Measurements from ENCODE around the gene HMCN1.
"Not testable (repeated sequence)": the region's sequence is repeated elsewhere in the genome, so short reads cannot be mapped to it uniquely, and the experiment has no call there.

Gene HMCN1

GRCh38 chr1:186142159-186142558 is 408.0 kb downstream of the HMCN1 start:
- DNase-seq (ENCODE audit: low spot score in 2 of 2) (no peak), ATAC-seq (ENCODE audit: low read depth) (no peak)
- Mint-ChIP-seq H3K27ac (no peak overlapping the region), H3K4me3 (no peak overlapping the region), H3K9me3 (no peaks in the 10 kb centered on the region), H3K4me1 (no peaks in the 10 kb centered on the region), H3K27me3 (peaks cover 3% of the 10 kb centered on the region), H3K36me3 (no peaks in the 10 kb centered on the region)

DNA sequence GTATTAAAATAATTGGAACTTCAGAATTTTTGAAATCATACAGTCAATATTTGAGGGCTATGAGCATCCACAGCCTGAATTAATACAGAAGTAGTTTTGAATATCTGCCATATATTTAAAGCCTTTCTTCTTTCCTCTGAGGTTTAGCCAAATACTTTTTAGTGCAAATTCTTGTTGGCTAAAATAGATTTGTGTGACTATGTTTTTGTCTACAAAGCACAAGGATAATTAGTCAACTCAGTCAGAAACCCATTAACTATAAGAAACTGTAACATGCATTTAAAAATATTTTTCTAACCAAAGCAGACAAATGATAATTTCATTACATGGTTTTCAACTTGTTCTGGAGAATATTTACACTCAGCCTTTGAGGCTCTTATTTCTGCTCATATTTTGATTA is 408.7 kb downstream of the HMCN1 start:
- no peak overlapping the region for H3K27ac Mint-ChIP-seq
- H3K9me3 Mint-ChIP-seq: no peaks in the 10 kb centered on the region
- ATAC-seq (ENCODE audit: low read depth): no peak
- H3K4me1 Mint-ChIP-seq: no peaks in the 10 kb centered on the region
- no peaks in the 10 kb centered on the region for H3K36me3 Mint-ChIP-seq
- H3K4me3 Mint-ChIP-seq: no peak overlapping the region
- DNase-seq (ENCODE audit: low spot score in 2 of 2): no peak
- peaks cover 3% of the 10 kb centered on the region for H3K27me3 Mint-ChIP-seq

DNA sequence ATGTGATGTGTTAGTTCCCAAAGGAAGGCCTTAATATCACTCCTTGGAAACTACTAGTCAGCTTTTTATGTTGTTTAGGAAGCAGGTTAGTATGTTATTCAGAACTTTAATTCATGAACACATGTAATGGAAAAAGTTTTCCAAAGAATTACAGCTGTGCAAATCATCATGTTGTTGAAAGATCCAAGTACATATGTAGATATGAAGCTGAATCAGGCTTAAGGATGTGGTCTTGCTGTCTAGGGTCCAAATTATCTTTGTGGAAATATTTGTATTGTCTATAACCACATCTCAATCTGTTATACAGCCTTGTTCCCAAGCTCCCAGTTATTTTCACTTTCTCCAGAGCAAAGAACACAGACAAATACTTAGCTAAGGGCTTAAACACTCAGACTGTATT is 409.3 kb downstream of the HMCN1 start:
- Mint-ChIP-seq H3K27ac (no peak overlapping the region), H3K4me1 (no peaks in the 10 kb centered on the region), H3K4me3 (no peak overlapping the region), H3K9me3 (no peaks in the 10 kb centered on the region), H3K36me3 (no peaks in the 10 kb centered on the region), H3K27me3 (peaks cover 3% of the 10 kb centered on the region)
- DNase-seq (ENCODE audit: low spot score in 2 of 2) (no peak), ATAC-seq (ENCODE audit: low read depth) (no peak)

DNA sequence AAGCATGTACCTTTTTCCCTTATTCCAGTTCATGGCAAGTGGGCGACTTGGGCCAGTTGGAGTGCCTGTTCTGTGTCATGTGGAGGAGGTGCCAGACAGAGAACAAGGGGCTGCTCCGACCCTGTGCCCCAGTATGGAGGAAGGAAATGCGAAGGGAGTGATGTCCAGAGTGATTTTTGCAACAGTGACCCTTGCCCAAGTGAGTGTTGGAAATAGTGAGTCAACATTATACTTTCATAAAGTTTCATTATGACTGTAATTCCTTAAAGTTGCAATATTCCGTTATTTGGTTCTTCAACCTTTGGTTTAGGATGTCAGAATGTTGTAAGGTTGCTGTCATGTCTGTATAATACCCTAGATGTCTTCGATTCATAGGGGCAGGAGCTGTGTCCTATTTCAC is 410.3 kb downstream of the HMCN1 start:
- H3K4me1 Mint-ChIP-seq: no peaks in the 10 kb centered on the region
- H3K4me3 Mint-ChIP-seq: no peak overlapping the region
- no peaks in the 10 kb centered on the region for H3K9me3 Mint-ChIP-seq
- H3K36me3 Mint-ChIP-seq: no peaks in the 10 kb centered on the region
- no peak overlapping the region for H3K27ac Mint-ChIP-seq
- ATAC-seq (ENCODE audit: low read depth): no peak
- H3K27me3 Mint-ChIP-seq: peaks cover 3% of the 10 kb centered on the region
- DNase-seq (ENCODE audit: low spot score in 2 of 2): no peak

DNA sequence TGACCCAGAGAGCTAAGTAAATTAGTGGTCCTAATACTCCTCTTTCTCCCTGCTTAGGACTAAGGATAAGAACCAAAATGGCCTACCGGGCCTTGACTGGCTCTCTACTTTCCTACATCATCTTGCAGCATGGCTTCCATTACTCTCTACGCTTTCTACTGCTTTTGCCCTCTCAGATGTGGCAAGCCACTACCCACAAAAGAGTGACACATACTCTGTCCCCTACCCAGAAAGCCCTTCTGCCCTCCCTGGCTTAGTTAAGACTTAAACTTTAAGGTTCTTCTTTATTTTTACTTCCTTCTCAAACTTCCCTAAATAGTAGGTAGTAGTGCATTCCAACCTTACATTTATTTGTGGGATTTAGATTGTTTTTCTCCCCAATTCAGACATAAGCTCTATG is 412.8 kb downstream of the HMCN1 start:
- no peak for ATAC-seq (ENCODE audit: low read depth)
- H3K4me3 Mint-ChIP-seq: no peak overlapping the region
- DNase-seq (ENCODE audit: low spot score in 2 of 2): no peak

DNA sequence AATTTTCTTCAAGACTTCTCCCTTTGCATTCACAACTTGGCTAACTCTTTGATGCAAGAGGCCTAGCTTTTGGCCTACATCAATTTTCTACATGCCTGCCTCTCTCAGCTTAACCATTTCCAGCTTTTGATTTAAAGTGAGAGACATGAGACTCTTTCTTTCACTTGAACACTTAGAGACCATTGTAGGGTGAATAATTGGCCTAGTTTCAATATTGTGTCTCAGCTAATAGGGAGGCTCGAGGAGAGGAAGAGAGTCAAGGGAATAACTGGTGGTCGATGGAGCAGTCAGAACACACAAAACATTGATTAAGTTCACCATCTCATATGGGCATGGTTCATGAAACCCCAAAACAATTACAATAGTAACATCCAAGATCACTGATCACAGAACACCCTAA is 415.4 kb downstream of the HMCN1 start:
- H3K4me1 Mint-ChIP-seq: no peaks in the 10 kb centered on the region
- no peak for ATAC-seq (ENCODE audit: low read depth)
- no peaks in the 10 kb centered on the region for H3K27me3 Mint-ChIP-seq
- H3K36me3 Mint-ChIP-seq: no peaks in the 10 kb centered on the region
- no peak overlapping the region for H3K27ac Mint-ChIP-seq
- no peak for DNase-seq (ENCODE audit: low spot score in 2 of 2)
- no peak overlapping the region for H3K4me3 Mint-ChIP-seq
- no peaks in the 10 kb centered on the region for H3K9me3 Mint-ChIP-seq

More for the DNA sequence above, 412.8 kb downstream of the HMCN1 start:
- Mint-ChIP-seq H3K27ac (no peak overlapping the region), H3K9me3 (no peaks in the 10 kb centered on the region), H3K36me3 (no peaks in the 10 kb centered on the region), H3K27me3 (peaks cover 3% of the 10 kb centered on the region), H3K4me1 (no peaks in the 10 kb centered on the region)

- DNase-seq (ENCODE audit: low spot score in 2 of 2) (no peak), ATAC-seq (ENCODE audit: low read depth) (no peak)
- H3K9me3 Mint-ChIP-seq: no peaks in the 10 kb centered on the region
- H3K4me1 Mint-ChIP-seq: no peaks in the 10 kb centered on the region
- no peak overlapping the region for H3K4me3 Mint-ChIP-seq
- no peaks in the 10 kb centered on the region for H3K36me3 Mint-ChIP-seq
- H3K27me3 Mint-ChIP-seq: no peaks in the 10 kb centered on the region
- H3K27ac Mint-ChIP-seq: no peak overlapping the region
Observed at GRCh38 chr1:186152227-186152619, 418.0 kb downstream of the HMCN1 start.

GRCh38 chr1:186152620-186153239 is 418.5 kb downstream of the HMCN1 start:
- Mint-ChIP-seq H3K4me3 (no peak overlapping the region), H3K4me1 (no peaks in the 10 kb centered on the region)
- no peak for DNase-seq (ENCODE audit: low spot score in 2 of 2)

DNA sequence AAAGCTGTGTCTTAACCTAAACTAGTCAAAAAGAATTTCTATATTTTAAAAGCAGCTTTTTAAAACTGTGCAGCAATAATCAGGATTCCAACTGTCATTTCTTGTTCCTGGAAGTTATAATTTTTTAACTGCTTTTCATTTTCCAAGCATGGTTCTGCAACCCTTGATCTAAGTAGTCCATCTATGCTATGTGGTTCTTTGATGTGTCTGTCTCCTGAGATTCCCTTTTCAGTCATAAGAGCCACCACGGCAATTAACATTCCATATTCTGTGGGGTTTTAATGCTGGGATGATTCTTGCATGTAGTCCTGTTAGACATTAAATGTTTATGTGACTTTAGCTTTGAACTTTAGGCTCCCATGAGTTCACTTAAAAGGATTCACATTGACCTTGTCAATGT is 420.5 kb downstream of the HMCN1 start:
- no peaks in the 10 kb centered on the region for H3K36me3 Mint-ChIP-seq
- no peak for ATAC-seq (ENCODE audit: low read depth)
- DNase-seq (ENCODE audit: low spot score in 2 of 2): no peak
- no peaks in the 10 kb centered on the region for H3K27me3 Mint-ChIP-seq
- H3K4me3 Mint-ChIP-seq: no peak overlapping the region
- no peak overlapping the region for H3K27ac Mint-ChIP-seq
- H3K9me3 Mint-ChIP-seq: no peaks in the 10 kb centered on the region
- no peaks in the 10 kb centered on the region for H3K4me1 Mint-ChIP-seq

More at GRCh38 chr1:186152620-186153239, 418.5 kb downstream of the HMCN1 start:
- Mint-ChIP-seq H3K9me3 (no peaks in the 10 kb centered on the region), H3K27me3 (no peaks in the 10 kb centered on the region), H3K27ac (no peak overlapping the region), H3K36me3 (no peaks in the 10 kb centered on the region)
- no peak for ATAC-seq (ENCODE audit: low read depth)

DNA sequence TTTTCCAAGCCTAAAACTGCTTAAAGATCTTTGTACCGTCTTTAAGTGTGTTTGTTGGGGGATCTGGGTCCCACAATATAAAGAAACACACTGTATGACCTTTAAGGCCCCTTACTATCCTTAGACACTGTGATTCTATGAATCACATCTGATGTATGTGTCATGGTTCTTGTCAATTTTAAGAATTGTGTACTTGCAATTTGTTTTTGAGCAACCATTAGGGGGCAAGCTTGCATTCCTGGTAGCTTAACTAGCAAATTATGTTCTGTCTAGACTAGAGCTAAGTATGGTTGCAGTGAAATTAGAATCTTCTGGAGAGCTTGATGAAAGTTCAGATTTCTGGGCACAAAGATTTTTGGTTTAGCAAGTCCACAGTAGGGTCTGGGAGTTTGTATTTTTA is 421.4 kb downstream of the HMCN1 start:
- no peak overlapping the region for H3K27ac Mint-ChIP-seq
- no peak overlapping the region for H3K4me3 Mint-ChIP-seq
- no peaks in the 10 kb centered on the region for H3K36me3 Mint-ChIP-seq
- H3K9me3 Mint-ChIP-seq: no peaks in the 10 kb centered on the region
- no peak for ATAC-seq (ENCODE audit: low read depth)
- no peaks in the 10 kb centered on the region for H3K27me3 Mint-ChIP-seq
- DNase-seq (ENCODE audit: low spot score in 2 of 2): no peak
- no peaks in the 10 kb centered on the region for H3K4me1 Mint-ChIP-seq

DNA sequence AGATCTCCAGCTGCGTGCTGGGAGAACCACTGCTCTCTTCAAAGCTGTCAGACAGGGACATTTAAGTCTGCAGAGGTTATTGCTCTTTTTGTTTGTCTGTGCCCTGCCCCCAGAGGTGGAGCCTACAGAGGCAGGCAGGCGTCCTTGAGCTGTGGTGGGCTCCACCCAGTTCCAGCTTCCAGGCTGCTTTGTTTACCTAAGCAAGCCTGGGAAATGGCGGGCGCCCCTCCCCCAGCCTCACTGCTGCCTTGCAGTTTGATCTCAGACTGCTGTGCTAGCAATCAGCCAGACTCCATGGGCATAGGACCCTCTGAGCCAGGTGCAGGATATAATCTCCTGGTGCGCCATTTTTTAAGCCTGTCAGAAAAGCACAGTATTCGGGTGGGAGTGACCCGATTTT is 428.7 kb downstream of the HMCN1 start:
- not testable (repeated sequence) for DNase-seq (ENCODE audit: low spot score in 2 of 2); ATAC-seq (ENCODE audit: low read depth); H3K4me3 Mint-ChIP-seq; H3K27me3 Mint-ChIP-seq; H3K9me3 Mint-ChIP-seq; H3K36me3 Mint-ChIP-seq; H3K27ac Mint-ChIP-seq; H3K4me1 Mint-ChIP-seq

DNA sequence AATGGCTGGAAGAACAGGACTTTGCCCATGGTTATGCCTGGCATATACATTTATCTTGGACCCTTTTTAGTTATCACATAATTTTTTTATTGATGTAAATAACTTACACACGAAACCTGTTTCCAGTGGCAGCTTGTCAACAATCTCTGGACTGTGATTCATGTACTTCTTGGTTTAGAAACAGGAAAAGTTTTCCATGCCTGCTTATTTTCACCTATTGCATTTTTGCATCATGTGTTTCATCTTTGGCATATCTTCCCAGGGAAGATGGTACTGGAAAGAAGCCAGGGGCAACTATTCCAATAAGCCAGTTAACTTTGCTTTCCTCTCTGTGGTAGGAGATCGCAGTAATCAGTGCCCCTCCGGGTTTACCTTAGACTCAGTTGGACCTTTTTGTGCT is 430.6 kb downstream of the HMCN1 start:
- Mint-ChIP-seq H3K27me3 (peaks cover 5% of the 10 kb centered on the region), H3K27ac (no peak overlapping the region), H3K4me3 (no peak overlapping the region), H3K9me3 (peaks cover 6% of the 10 kb centered on the region), H3K4me1 (no peaks in the 10 kb centered on the region), H3K36me3 (peaks cover 6% of the 10 kb centered on the region)
- DNase-seq (ENCODE audit: low spot score in 2 of 2) (no peak), ATAC-seq (ENCODE audit: low read depth) (no peak)

DNA sequence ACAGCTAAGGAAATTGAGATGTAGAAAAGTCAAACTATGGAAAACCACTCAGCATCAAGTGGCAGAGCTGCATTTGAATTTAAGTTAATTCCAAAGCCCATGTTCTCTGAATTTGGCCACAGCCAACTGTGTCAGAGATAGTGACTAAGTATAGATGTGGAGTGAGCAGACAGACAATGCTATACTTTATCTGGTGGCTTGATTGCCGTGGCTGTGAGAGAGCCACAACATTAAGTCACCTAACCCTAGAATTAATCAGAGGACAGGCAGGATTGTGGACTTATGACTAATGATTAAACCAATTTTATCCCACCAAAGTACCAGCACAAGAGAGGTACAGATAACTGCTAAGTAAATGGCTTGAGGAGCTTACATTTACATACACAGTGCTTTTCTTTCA is 431.1 kb downstream of the HMCN1 start:
- Mint-ChIP-seq H3K27ac (no peak overlapping the region), H3K36me3 (peaks cover 6% of the 10 kb centered on the region), H3K27me3 (peaks cover 8% of the 10 kb centered on the region), H3K4me1 (no peaks in the 10 kb centered on the region), H3K9me3 (peaks cover 6% of the 10 kb centered on the region), H3K4me3 (no peak overlapping the region)
- ATAC-seq (ENCODE audit: low read depth) (no peak), DNase-seq (ENCODE audit: low spot score in 2 of 2) (no peak)

DNA sequence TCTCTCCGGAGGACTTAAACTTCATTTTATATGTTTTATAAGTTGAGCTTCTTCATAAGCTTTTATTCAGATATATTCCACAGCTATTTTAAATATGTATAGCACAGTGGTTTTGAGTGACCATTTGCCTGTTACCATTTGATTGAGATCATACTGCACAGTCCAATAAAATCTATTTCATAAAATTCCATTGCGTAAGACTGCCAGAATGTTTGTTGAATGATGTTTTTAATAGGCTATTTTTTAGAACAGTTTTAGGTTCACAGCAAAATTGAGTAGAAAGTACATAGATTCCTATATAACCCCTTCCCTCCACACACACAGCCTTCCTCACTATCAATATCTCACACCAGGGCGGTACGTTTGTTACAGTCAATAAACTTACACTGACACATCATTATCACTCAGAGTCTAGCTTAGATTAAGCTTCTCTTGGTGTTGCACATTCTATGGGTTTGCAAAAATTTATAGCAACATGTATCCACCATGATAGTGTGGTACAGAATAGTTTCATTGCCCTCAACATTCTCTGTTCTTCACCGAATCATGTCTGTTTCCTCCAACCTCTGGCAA is 433.0 kb downstream of the HMCN1 start:
- DNase-seq (ENCODE audit: low spot score in 2 of 2) (no peak), ATAC-seq (ENCODE audit: low read depth) (no peak)
- peaks cover 2% of the 10 kb centered on the region for H3K36me3 Mint-ChIP-seq
- H3K27me3 Mint-ChIP-seq: peaks cover 9% of the 10 kb centered on the region
- no peak overlapping the region for H3K4me3 Mint-ChIP-seq
- peaks cover 4% of the 10 kb centered on the region for H3K9me3 Mint-ChIP-seq
- no peaks in the 10 kb centered on the region for H3K4me1 Mint-ChIP-seq
- H3K27ac Mint-ChIP-seq: no peak overlapping the region

DNA sequence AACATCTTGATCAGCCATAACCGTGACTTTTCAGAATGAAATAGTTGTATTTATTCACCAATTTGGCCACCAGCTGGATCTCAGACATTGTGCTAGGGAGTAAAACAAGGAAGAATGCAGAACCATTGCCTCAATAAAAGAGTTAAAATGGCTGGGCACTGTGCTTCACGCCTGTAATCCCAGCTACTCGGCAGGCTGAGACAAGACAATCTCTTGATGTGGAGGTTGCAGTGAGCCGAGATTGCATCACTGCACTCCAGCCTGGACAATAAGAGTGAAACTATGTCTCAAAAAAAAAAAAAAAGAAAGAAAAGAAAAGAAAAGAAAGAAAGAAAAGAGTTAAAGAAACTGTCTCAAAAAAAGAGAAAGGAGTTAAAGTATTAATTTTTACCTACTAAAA is 441.4 kb downstream of the HMCN1 start:
- peaks cover 6% of the 10 kb centered on the region for H3K27me3 Mint-ChIP-seq
- H3K9me3 Mint-ChIP-seq: no peaks in the 10 kb centered on the region
- no peak for DNase-seq (ENCODE audit: low spot score in 2 of 2)
- no peaks in the 10 kb centered on the region for H3K36me3 Mint-ChIP-seq
- H3K4me1 Mint-ChIP-seq: peaks cover 10% of the 10 kb centered on the region
- no peak overlapping the region for H3K4me3 Mint-ChIP-seq
- H3K27ac Mint-ChIP-seq: no peak overlapping the region
- no peak for ATAC-seq (ENCODE audit: low read depth)
